ENCODE data around the gene HSPA1B.
"Not testable (repeated sequence)": the region's sequence is repeated elsewhere in the genome, so short reads cannot be mapped to it uniquely, and the experiment has no call there.

HSPA1B gene

GRCh38 chr6:31860349-31860748 lies 32.8 kb downstream of the HSPA1B start:
- DNase-seq, result no peak

GRCh38 chr6:31861150-31861549 lies 33.6 kb downstream of the HSPA1B start:
- no peak for DNase-seq

DNA sequence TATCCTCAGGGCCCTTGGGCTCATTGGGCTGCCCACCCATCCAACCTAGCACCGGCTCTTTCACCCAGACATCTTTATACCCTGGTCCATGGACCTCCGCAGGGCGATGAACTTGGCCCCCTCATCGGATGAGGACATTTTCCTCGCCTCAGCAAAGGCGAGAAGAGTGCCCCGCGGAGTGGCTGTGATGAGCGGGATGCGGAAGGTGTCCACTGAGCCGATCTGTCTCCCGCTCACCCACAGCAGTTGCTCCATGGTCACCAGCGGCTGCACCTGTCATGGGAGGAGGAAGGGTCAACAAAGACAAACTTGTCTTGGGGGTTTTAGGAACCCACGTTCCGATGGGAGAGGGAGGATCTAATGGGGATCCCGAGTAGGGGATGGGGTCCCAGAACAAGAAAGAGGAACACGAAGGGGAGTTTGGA lies 34.4 kb downstream of the HSPA1B start:
- DNase-seq, result no peak

- DNase-seq, result peak; percentile 99 to 100
Observed at GRCh38 chr6:31862344-31863235, 35.1 kb downstream of the HSPA1B start, which contains the start of gene NEU1. Gene NEU1 (minus strand): TSS chr6:31862821. CDS start chr6:31862776, 45 bp downstream.

- DNase-seq, result not testable (repeated sequence)
Observed at GRCh38 chr6:31864123-31864562, 36.6 kb downstream of the HSPA1B start.

DNA sequence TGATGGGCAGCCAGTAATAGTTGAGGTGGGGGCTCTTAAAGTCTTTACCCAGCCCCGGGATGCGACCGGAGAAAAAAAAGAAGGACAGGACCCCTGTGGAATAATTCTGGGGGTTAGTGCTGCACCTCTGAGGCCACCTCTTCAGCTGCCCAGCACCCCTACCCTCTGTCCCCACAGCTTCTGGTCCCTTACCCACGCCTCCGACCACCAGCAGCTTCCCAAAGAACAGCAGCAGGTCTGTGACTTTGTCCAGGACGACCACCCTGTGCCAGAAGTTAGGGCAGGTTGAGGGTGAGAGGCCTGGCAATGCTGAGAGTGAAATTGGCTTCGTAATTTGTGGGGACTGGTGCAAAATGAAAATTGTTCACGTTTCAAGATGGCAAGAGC lies 37.3 kb downstream of the HSPA1B start:
- no peak for DNase-seq

- DNase-seq, result no peak
Observed at GRCh38 chr6:31865205-31866118, 37.9 kb downstream of the HSPA1B start.

DNA sequence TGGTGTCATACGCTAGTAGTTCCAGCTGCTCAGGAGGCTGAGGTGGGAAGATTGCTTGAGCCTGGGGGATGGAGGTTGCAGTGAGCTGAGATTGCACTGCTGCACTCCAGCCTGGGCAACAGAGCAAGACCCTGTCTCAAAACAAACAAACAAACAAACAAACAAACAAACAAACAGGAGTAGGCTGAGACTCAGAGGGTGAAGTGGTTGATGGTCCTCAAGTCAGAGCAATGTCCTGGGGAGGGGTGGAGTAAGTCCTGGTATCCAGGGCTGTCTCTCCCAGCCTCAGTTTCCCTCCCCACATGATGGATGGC lies 41.1 kb downstream of the HSPA1B start:
- not testable (repeated sequence) for DNase-seq

DNA sequence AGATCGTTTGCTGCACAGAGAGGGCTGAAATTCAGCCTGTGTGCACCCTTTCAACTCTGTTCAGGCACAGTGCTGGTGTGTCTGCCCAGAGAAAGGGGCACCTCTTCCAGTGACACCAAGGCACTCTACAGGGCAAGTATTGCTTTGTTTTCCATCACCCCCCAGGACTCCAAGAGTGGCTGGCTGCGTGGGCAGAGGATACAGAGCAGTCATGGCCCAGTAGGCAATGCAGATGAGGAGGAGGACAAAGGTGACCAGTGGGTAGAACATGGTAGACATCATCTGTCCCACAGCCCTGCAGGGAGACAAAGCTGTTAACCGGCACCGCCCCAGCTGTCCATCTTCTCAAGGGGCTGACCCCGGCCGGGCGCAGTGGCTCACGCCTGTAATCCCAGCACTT lies 41.8 kb downstream of the HSPA1B start:
- no peak for DNase-seq

DNA sequence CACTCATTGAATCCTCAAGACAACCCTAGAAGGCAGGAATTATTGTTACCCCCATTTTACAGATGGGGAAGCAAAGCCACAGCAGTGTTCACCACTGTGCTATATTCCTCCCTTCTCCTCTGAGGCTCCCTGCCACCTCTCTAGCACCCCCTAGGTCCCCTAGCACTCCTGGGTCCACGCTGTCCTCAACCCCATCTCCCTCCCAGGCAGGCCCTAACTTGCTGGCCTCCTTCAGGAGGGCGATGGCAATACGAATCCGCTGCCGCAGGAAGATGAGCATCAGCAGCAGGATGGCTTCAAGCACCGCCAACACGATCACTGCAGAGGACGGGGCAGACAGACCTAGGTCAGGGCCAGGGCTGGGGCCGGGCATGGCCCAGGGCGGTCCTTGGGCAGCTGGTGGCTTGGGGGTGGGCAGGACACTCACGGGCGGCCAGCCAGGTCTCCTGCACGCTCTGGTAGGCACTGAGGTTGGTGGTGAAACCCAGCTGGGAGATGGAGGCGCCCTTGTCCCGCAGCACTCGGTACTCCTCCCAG lies 42.9 kb downstream of the HSPA1B start:
- no peak for DNase-seq

DNA sequence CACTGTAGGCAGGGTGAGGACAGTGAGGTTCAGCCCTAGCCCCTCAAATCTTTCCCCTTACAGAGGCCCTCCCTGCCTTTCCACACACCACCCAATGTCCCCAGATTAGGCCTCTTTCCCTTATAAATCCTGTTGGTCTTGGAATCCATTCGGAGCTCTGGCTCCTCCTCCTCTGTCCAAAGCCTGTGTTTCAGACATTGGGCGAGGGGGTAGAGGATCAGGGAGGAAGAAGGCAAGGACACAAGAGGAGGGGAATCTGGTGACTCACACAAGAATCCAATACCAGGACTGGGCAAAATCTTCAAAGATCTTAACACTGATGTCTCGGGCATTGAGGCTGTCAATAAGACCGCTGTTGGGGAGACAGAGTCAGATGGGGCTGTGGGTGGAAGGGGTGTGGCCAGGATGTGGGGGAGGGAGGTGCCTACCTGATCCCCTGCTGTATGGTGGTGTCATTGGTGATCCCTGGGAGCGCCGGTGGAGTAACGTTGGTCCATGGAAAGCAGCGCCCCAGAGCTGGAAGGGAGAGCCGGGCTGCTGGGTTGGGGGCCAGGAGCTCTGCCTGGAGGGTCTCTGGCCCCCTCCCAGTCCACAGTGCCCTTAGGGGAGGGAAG lies 43.6 kb downstream of the HSPA1B start:
- no peak for DNase-seq

DNA sequence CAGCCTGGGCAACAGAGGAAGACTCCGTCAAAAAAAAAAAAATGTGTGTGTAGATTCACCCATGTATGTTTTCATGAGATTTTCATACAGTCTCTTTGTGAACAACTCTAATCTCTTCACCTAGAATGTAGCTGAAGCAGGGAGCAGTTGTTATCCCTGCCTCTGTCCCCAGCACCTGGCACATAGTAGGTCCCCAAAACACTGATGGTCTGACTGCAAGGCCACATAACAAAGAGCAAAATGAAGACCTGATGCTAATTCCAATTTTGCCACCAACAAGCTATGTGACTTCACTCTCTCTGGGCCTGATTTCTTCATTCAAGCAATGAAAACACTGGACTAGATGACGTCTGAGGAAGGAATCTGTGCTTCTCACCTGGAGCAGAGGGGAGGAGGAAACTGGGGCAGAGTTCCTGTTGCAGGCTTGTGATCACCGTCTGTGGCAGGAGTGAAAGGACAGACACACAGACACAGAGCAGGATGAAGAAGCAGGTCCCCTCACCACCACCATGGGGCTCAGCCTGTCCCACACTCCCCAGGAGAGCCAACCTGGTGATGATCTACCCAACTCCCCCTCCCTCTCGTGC lies 46.6 kb downstream of the HSPA1B start:
- no peak for DNase-seq

DNA sequence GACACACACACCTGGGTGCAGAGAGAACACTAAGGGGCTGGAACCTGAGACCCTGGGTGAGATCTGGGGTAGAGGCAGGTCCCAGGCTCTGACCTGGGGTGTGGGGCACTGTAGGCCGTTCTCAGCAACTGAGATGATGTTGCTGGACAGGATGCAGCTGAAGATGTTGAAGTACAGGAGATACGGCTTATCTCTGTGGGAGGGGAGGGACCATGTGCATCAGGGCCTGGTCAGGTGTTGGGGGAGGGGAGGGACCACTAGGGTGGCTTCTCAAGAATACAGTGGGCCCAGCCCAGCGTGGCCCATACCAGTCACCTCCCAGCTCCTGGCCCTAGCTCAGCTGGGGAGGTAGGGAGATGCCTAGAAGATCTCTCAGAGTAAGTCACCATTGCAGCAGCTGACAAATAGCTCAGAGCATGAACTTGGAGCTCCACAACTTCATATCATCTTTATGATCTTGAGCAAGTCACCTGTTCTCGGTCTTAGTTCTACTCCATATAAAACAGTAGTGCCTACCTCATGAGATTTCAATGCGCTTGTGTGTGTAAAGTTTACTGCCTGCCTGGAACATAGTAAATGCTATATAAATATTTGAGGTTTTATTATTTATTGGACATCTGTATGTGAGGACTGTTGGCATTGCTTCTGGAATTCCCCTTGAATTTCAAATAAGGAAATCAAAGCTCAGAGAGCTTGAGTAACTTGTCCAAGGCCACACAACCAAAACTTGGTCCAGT lies 47.5 kb downstream of the HSPA1B start:
- DNase-seq, result no peak

DNA sequence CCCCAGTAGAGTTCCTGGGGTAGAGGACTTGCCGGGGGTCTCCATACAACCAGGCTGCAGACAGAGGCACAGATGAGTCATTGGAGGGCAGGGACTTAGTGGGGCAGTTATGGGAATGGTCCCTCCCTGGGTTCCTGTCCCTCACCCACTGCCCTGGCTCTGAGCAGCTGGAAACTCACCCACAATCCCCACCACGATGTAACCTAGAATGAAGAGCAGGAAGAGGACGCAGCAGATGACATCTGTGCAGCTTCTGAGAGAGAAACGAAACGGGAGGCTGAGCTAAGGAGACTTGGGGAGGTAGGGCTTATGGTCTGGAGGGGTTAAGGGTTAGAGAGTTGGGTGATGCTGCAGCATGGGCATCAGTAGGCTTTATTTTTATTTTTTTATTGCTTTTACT lies 48.3 kb downstream of the HSPA1B start:
- DNase-seq, result no peak

GRCh38 chr6:31876357-31876756 lies 48.8 kb downstream of the HSPA1B start:
- DNase-seq, result no peak

DNA sequence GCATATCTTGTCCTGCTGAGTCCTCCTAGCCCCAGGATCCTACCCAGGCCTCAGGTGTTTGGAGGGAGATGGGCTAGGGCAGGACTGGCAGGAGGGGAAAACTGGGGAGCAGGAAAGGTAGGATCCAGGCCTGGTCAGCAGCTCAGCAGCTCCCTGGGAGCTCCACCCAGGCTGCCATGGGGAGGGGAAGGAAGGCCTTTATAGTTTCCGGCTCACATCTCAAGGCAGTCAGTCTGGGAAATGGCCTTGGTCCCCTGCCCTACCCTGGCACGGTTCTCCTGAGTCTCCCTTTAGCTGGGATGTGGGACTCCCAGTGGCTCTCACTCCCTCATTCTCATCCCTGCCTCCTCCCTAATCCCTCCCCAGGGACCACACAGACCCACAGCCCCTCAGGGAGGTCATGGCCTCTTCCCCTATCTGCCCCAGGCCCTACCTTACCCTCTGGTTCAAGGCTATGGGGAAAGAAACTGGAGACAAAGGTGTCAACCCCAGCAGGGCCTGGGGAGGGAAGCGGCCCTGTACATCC lies 49.6 kb downstream of the HSPA1B start:
- no peak for DNase-seq

GRCh38 chr6:31877651-31878161 lies 50.2 kb downstream of the HSPA1B start:
- DNase-seq, result no peak

- no peak for DNase-seq
Observed at GRCh38 chr6:31878222-31878621, 50.7 kb downstream of the HSPA1B start.

DNA sequence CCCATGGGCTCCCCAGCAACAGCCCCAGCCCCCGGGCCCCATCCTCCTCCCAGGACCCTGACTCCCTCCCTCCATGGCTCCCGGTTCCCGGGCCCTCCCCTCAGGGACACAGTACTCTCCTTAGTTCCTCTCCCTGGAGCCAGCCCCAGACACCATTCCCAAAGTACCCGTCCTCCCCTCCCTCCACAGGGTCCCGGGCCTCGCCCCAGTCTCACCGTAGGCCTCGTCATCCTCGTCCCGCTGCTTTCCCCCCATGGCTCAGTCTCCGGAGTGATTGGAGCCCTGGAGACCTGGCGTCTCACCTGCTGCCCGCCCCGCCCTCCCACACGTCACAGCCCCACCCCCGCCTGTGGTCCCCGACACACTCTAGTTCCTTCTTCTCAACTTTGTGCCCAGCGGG lies 51.2 kb downstream of the HSPA1B start, which contains the start of gene SLC44A4:
Gene SLC44A4, minus strand, starts transcription at position 272 of the 400 bp plus-strand sequence. Its CDS starts 17 bp downstream, at position 255.
- DNase-seq, result no peak

DNA sequence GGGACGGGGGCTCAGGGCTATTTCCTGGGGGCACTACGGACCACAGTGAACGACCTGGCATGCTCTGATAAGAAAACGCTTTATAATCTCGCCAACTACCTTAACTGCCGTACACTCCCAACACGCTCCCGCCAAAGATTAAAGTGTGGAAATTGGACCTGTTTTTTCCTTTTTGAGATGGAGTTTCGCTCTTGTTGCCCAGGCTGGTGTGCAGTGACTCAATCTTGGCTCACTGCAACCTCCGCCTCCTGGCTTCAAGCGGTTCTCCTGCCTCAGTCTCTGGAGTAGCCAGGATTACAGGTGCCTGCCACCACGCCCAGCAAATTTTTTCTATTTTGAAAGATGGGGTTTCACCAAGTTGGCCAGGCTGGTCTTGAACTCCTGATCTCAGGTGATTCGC lies 51.6 kb downstream of the HSPA1B start:
- DNase-seq, result no peak

All from NCI-H2081 (cell line).